B cell (primary cell): ENCODE data around the gene C3. TPM values are rescaled to one million over a fixed set of nuclear protein-coding genes. Genes with fewer than 3 reads are reported as not detected.

Source experiments
- ATAC-seq: fragments of 200-7000 bp; cut with Tn5 transposase; one replicate; pipeline ENCODE4 v1.10.0; 2021; ENCODE audit warnings: low read depth, mild to moderate bottlenecking, moderate number of reproducible peaks, moderate library complexity
- CTCF ChIA-PET: fragments of 350-600 bp; sonication (Branson Sonifier 250); formaldehyde crosslinking; loops from one replicate; lab custom pipeline; 2021; ENCODE audit warnings: antibody characterized with exemption, inconsistent platforms; lab: Charles Lee
- POLR2A ChIA-PET: fragments of 350-600 bp; sonication (Branson Sonifier 250); formaldehyde crosslinking; loops from one replicate; lab custom pipeline; 2021; ENCODE audit warnings: antibody characterized with exemption; lab: Charles Lee
- DNase-seq: peaks from one replicate; pipeline ENCODE4 v3.0.0; 2013
- H2AFZ ChIP-seq: 2 replicates; pipeline ENCODE4 v1.6.1; 2012; ENCODE audit warnings: mild to moderate bottlenecking, low read depth, low read length; ENCODE audit not compliant: insufficient read depth, poor library complexity, severe bottlenecking
- H3K27ac ChIP-seq, 2 donors: 1 replicate in 1 of 2; 2 replicates in 1 of 2; pipeline ENCODE4 v1.5.1; 2012 to 2013; ENCODE audit warnings: low read length in 2 of 2, mild to moderate bottlenecking in 2 of 2, moderate library complexity in 1 of 2
- H3K27me3 ChIP-seq, 4 experiments: fragments of 200-600 bp in 1 of 4; sonication (generic) in 1 of 4; replicated peaks in 1 of 4; 1 replicate in 2 of 4; 2 replicates in 2 of 4; pipeline versions ENCODE4 v1.6.1 to v1.7.0; 2013 to 2016; ENCODE audit warnings: low read length in 3 of 4, mild to moderate bottlenecking in 2 of 4, mixed read lengths in 1 of 4, moderate library complexity in 1 of 4; ENCODE audit not compliant: insufficient read depth in 4 of 4, control insufficient read depth in 3 of 4; ENCODE audit errors: control extremely low read depth in 1 of 4
- H3K36me3 ChIP-seq, 2 experiments: replicated peaks in 1 of 2; 1 replicate in 1 of 2; 2 replicates in 1 of 2; pipeline versions ENCODE4 v1.6.1 to v1.7.1; 2013; ENCODE audit warnings: low read length in 1 of 2; ENCODE audit not compliant: insufficient read depth in 2 of 2, control insufficient read depth in 1 of 2; ENCODE audit errors: control extremely low read depth in 1 of 2, extremely low read depth in 1 of 2
- H3K4me1 ChIP-seq, 2 donors: fragments of 200-600 bp in 1 of 2; sonication (generic) in 1 of 2; 1 replicate in 1 of 2; 2 replicates in 1 of 2; pipeline versions ENCODE4 v1.5.1 to v1.6.1; 2013 to 2017; ENCODE audit warnings: low read length in 2 of 2; ENCODE audit not compliant: control insufficient read depth in 2 of 2, insufficient read depth in 2 of 2
- H3K4me2 ChIP-seq: replicated peaks from 2 replicates; pipeline ENCODE3; 2012; ENCODE audit warnings: mild to moderate bottlenecking, low read depth, low read length; ENCODE audit not compliant: poor library complexity, severe bottlenecking
- H3K4me3 ChIP-seq, 5 experiments: fragments of 200-600 bp in 1 of 5; sonication (generic) in 1 of 5; 1 replicate in 3 of 5; 2 replicates in 2 of 5; pipeline versions ENCODE4 v1.5.1 to v1.7.0; 2011 to 2016; ENCODE audit warnings: low read length in 4 of 5, mild to moderate bottlenecking in 4 of 5, low read depth in 2 of 5, control low read depth in 1 of 5, moderate library complexity in 1 of 5; ENCODE audit not compliant: insufficient read depth in 1 of 5; ENCODE audit errors: control extremely low read depth in 1 of 5, extremely low read depth in 1 of 5
- H3K79me2 ChIP-seq: fragments of 200-600 bp; sonication (generic); one replicate; pipeline ENCODE4 v1.6.0; 2016; ENCODE audit warnings: low read length; ENCODE audit not compliant: control insufficient read depth, insufficient read depth
- H3K9ac ChIP-seq: fragments of 200-600 bp; sonication (generic); 2 replicates; pipeline ENCODE4 v1.6.1; 2017; ENCODE audit warnings: mild to moderate bottlenecking, low read length, moderate library complexity
- H3K9me3 ChIP-seq, 3 donors: one replicate each; pipeline versions ENCODE4 v1.6.1 to v1.7.1; 2013; ENCODE audit warnings: low read length in 2 of 3; ENCODE audit not compliant: control insufficient read depth in 2 of 3, insufficient read depth in 1 of 3; ENCODE audit errors: control extremely low read depth in 1 of 3
- H4K20me1 ChIP-seq: 2 replicates; pipeline ENCODE4 v1.6.0; 2012; ENCODE audit warnings: mild to moderate bottlenecking, low read length; ENCODE audit not compliant: insufficient read depth, control insufficient read depth, poor library complexity, severe bottlenecking
- H3K27ac Mint-ChIP-seq: one replicate; pipeline ENCODE4 v1.8.0; 2021; ENCODE audit warnings: mixed read lengths
- H3K27me3 Mint-ChIP-seq: one replicate; pipeline ENCODE4 v1.8.0; 2021; ENCODE audit warnings: mixed read lengths
- H3K4me1 Mint-ChIP-seq: one replicate; pipeline ENCODE4 v1.8.0; 2021; ENCODE audit warnings: mixed read lengths
- H3K4me3 Mint-ChIP-seq: one replicate; pipeline ENCODE4 v1.8.0; 2021; ENCODE audit warnings: mixed read lengths
- H3K9me3 Mint-ChIP-seq: one replicate; pipeline ENCODE4 v1.8.0; 2022; ENCODE audit warnings: mixed read lengths; ENCODE audit not compliant: insufficient read depth
- EZH2 ChIP-seq: IDR thresholded peaks from 2 replicates; pipeline ENCODE4 v1.6.1; 2012; ENCODE audit warnings: borderline replicate concordance, low read depth, mild to moderate bottlenecking, moderate library complexity, low read length; ENCODE audit not compliant: insufficient read depth, poor library complexity, severe bottlenecking
- WGBS: methylation state at CpG from one replicate; pipeline ENCODE4 v1.1.5; 2013; ENCODE audit warnings: missing lambda C conversion rate; ENCODE audit not compliant: insufficient coverage; 5-methylcytosine and 5-hydroxymethylcytosine counted together
- intact Hi-C: fragments of 100-400 bp; cut with micrococcal nuclease; formaldehyde crosslinking; loops from one replicate; pipeline ENCODE4 v1.10.0; 2022
- polyA plus RNA-seq: library from polyadenylated mRNA; depleted of rRNA; stranded (reverse); fragments of >200 nt; gene quantifications from 2 replicates; pipeline ENCODE4 v1.2.3, GENCODE V29; 2012
- total RNA-seq, 2 donors: library from RNA; stranded (reverse); fragments of 120-200 nt in 1 of 2; gene quantifications; 1 replicate in 1 of 2; 2 replicates in 1 of 2; pipeline versions ENCODE4 v1.2.3 to v1.2.4, GENCODE V29; 2013 to 2022
- TF ChIP-seq, protein P1 (sequence below): fragments of 200-600 bp; IDR thresholded peaks from one replicate; pipeline ENCODE4 v1.8.0; 2022; ENCODE audit warnings: antibody characterized with exemption, mild to moderate bottlenecking

The C3 gene
- total and polyA plus RNA-seq, 2 donors (not counting 1 experiment from before 2014, with no cell fraction given) = 0.01 to 0.47 TPM

DNA sequence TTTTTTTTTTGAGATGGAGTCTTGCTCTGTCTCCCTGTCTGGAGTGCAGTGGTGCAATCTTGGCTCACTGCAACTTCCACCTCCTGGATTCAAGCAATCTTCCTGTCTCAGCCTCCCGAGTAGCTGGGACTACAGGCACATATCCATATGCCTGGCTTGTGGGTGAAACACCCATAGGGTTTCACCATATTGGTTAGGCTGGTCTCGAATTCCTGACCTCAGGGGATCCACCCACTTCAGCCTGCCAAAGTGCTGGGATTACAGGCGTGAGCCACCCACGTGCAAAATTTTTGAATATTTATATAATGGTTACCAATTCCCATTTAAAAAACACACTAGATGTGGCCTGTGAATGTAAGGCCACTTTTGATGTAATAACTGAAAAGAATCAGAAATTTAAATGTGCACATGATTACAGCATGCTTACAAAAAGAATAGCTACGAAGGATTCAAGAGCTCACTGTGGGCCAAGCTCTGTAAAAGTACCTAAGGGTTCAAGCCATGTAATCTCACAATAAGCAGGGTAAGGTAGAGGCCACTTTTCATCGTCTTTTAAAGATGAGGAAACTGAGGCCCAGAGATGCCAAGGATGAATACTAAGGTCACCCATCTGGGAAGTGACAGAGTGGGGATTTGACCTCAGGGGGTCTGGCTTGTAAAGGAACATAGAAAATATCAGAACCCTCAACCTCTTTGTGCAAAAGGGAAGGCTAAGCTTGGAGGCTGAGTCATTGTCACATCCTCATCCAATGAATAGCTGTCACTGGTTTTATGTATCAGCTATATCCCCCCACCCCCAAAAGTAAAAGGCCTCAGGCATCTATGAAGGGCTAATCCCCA is 68.3 kb downstream of the C3 start:
- no peaks in the 10 kb centered on the region for H3K9me3 Mint-ChIP-seq
- no peak overlapping the region for H3K27ac Mint-ChIP-seq
- Histone ChIP-seq H3K4me1 (peaks cover 5 to 6% of the 10 kb centered on the region in 2 donors), H3K9ac (no peak overlapping the region), H2AFZ (no peak overlapping the region), H4K20me1 (no peaks in the 10 kb centered on the region), H3K36me3 (no peaks in the 10 kb centered on the region), H3K27ac (no peak overlapping the region), H3K27me3 (no peaks in the 10 kb centered on the region), H3K4me2 (no peak overlapping the region), H3K4me3 (no peak overlapping the region), H3K79me2 (no peaks in the 10 kb centered on the region), H3K9me3 (no peaks in the 10 kb centered on the region)
- POLR2A ChIA-PET = interaction anchor here (0.7 kb wide), 1 partner anchor 1540 kb away, joined by 4 read pairs; no protein-coding TSS in a partner anchor
- CTCF ChIA-PET = interaction anchor here (0.7 to 1.4 kb wide), 3 partner anchors 21 to 494 kb away, joined by 3 to 6 read pairs (median 4); no protein-coding TSS in a partner anchor
- 87% methylated on average over 3 of the region's 6 CpGs for WGBS
- no peak overlapping the region for H3K4me3 Mint-ChIP-seq
- intact Hi-C loops = no loop called here
- DNase-seq (no peak), ATAC-seq (no peak)
- peaks cover 10% of the 10 kb centered on the region for H3K4me1 Mint-ChIP-seq
- TF ChIP-seq, protein P1, sequence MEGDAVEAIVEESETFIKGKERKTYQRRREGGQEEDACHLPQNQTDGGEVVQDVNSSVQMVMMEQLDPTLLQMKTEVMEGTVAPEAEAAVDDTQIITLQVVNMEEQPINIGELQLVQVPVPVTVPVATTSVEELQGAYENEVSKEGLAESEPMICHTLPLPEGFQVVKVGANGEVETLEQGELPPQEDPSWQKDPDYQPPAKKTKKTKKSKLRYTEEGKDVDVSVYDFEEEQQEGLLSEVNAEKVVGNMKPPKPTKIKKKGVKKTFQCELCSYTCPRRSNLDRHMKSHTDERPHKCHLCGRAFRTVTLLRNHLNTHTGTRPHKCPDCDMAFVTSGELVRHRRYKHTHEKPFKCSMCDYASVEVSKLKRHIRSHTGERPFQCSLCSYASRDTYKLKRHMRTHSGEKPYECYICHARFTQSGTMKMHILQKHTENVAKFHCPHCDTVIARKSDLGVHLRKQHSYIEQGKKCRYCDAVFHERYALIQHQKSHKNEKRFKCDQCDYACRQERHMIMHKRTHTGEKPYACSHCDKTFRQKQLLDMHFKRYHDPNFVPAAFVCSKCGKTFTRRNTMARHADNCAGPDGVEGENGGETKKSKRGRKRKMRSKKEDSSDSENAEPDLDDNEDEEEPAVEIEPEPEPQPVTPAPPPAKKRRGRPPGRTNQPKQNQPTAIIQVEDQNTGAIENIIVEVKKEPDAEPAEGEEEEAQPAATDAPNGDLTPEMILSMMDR = no peak
- no peak for TF ChIP-seq EZH2
- H3K27me3 Mint-ChIP-seq = peaks cover 17% of the 10 kb centered on the region

DNA sequence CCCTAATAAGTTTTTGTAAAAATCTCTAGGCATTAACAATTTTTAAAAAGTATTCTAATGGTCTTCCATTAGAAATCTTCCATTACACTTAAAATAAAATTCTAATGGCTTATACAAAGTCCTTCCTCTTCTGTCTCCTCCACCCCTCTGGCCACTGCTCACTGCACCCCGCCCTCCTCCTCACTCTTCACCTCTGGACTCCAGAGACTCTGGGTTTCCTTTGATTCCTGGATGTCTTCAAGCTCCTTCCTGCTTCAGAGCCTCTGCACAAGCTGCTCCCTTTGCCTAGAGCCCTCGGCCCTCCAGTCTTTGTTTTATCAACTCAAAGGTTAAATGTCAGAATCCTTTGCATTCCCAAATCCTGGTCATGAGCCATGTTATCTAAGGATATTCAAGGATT is 71.3 kb downstream of the C3 start:
- H3K4me3 Mint-ChIP-seq = no peak overlapping the region
- no peaks in the 10 kb centered on the region for H3K36me3 ChIP-seq
- ChIA-PET CTCF (interaction anchor here (1.4 to 2.0 kb wide), 2 partner anchors 13 to 133 kb away, joined by 4 read pairs; no protein-coding TSS in a partner anchor), POLR2A (no interaction called here)
- H3K4me1 ChIP-seq = peaks cover under 1 to 2% of the 10 kb centered on the region in 2 donors
- H3K4me2 ChIP-seq = no peak overlapping the region
- no peak overlapping the region for H3K27ac Mint-ChIP-seq
- intact Hi-C loops = no loop called here
- DNase-seq (no peak), ATAC-seq (no peak)
- H3K79me2 ChIP-seq = no peaks in the 10 kb centered on the region
- no peak overlapping the region for H3K4me3 ChIP-seq
- no peaks in the 10 kb centered on the region for H3K9me3 ChIP-seq
- no peak overlapping the region for H3K27ac ChIP-seq
- no peak overlapping the region for H2AFZ ChIP-seq
- no peaks in the 10 kb centered on the region for H3K9me3 Mint-ChIP-seq
- peaks cover under 1% of the 10 kb centered on the region for H3K4me1 Mint-ChIP-seq
- peaks cover 0 to 9% (median 1%) of the 10 kb centered on the region in 4 experiments for H3K27me3 ChIP-seq
- WGBS = 61% methylated on average over 2 of the region's 2 CpGs
- H4K20me1 ChIP-seq = no peaks in the 10 kb centered on the region
- TF ChIP-seq, protein P1 = no peak
- H3K9ac ChIP-seq = no peak overlapping the region
- peaks cover 18% of the 10 kb centered on the region for H3K27me3 Mint-ChIP-seq
